ENCODE measurements around the gene KCNH5. TPM values are rescaled to one million over a fixed set of nuclear protein-coding genes. Genes with fewer than 3 reads are reported as not detected.

The KCNH5 gene
- total and polyA plus RNA-seq, 2 of the 13 experiments (the other 11 are each of a cell fraction or from before 2014, with no cell fraction given): not detected

DNA sequence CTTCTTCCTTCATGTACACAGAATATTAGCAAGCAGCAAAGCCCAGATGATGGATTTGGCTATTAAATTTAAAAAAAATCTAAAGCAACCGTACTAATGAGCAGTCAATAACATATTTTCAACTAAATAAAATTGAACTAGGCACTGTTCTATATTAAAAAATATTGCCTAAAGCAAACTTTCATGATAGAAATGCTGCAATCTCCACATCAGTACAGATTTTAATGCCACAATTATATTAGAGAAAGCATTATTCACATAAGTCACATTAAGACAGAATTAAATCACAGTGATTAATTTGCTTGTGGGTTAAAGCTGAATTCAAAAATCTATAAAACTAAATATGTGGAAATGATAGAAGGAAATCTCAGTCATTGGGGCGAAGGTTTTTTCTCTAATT is 200.7 kb downstream of the KCNH5 start (continued):
- TF ChIP-seq TOE1 (CRISPR knock-in tag; IDR thresholded peaks at IDR 0.05): no peak
- TF ChIP-seq ETV6 (CRISPR knock-in tag; conservative IDR thresholded peaks at IDR 0.05): no peak
- TF ChIP-seq, protein P1, sequence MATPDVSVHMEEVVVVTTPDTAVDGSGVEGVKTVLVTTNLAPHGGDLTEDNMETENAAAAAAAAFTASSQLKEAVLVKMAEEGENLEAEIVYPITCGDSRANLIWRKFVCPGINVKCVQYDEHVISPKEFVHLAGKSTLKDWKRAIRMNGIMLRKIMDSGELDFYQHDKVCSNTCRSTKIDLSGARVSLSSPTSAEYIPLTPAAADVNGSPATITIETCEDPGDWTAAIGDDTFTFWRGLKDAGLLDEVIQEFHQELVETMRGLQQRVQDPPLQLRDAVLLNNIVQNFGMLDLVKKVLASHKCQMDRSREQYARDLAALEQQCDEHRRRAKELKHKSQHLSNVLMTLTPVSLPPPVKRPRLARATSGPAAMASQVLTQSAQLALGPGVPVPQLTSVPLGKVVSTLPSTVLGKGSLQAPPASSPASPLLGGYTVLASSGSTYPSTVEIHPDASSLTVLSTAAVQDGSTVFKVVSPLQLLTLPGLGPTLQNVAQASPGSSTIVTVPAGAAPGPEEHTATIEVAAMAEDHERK (CRISPR knock-in tag; IDR thresholded peaks at IDR 0.05; ENCODE audit: low read depth): no peak
- TF ChIP-seq, protein P2, sequence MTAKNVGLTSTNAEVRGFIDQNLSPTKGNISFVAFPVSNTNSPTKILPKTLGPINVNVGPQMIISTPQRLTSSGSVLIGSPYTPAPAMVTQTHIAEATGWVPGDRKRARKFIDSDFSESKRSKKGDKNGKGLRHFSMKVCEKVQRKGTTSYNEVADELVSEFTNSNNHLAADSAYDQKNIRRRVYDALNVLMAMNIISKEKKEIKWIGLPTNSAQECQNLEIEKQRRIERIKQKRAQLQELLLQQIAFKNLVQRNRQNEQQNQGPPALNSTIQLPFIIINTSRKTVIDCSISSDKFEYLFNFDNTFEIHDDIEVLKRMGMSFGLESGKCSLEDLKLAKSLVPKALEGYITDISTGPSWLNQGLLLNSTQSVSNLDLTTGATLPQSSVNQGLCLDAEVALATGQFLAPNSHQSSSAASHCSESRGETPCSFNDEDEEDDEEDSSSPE (CRISPR knock-in tag; IDR thresholded peaks at IDR 0.05): no peak

DNA sequence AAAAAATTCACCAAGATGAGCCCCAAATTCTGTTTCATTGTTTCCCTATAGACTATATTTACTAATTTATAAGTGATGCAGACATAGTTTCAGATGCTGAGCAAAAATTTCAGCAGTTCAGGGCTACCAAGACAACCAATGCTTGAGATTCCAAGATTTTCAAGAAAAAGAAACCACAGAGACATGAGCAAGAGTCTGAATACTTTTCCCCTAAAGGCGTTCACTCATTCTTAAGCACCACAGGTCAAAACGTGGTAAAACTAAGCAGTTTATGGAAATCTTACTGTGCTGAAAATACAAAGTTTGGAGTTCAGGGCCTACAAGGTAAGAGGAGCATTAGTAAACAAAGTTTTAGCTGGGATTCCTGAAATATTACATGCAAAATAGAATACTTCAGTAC is 221.2 kb downstream of the KCNH5 start:
- no peaks in the 10 kb centered on the region for H4K20me1 ChIP-seq (ENCODE audit: insufficient read depth, low read length)
- no TSS peak for BruUV-seq (replicated peaks)
- no peak for ATAC-seq
- no peak overlapping the region for H3K9ac ChIP-seq (ENCODE audit: insufficient read depth, low read depth, low read length)
- ChIA-PET POLR2A (no interaction called here), CTCF (ENCODE audit: low intra/inter-chr PET ratio, low total read pairs) (no interaction called here)
- 0% methylated on average over 2 of the region's 2 CpGs for WGBS (ENCODE audit: low lambda C conversion rate)
- peaks cover 40% of the 10 kb centered on the region for H3K9me3 ChIP-seq (ENCODE audit: low read length)
- in situ Hi-C loops (cut with HindIII; ENCODE audit: extremely low pct_ligation_motif_present, low pct_unique_long_range_greater_than_20kb): no loop called here
- H3K4me3 ChIP-seq (replicated peaks in 1 of 3; ENCODE audit: insufficient read depth in 1 of 3, low read depth in 2 of 3, low read length in 3 of 3): no peak overlapping the region
- intact Hi-C loops (cut with micrococcal nuclease; ENCODE audit: unreplicated experiment): no loop called here
- H3K79me2 ChIP-seq (ENCODE audit: insufficient read depth, low read length): no peaks in the 10 kb centered on the region
- no peak overlapping the region for H3K27ac ChIP-seq (ENCODE audit: extremely low read length, insufficient read depth, low read length)
- H3K4me1 ChIP-seq (ENCODE audit: insufficient read depth, low read length): no peaks in the 10 kb centered on the region
- H3K4me2 ChIP-seq (ENCODE audit: low read depth, low read length): no peak overlapping the region
- no peak overlapping the region for H2AFZ ChIP-seq (ENCODE audit: low read length)
- H3K36me3 ChIP-seq (replicated peaks in 1 of 2; ENCODE audit: control insufficient read depth in 1 of 2, insufficient read depth in 2 of 2, low read length in 2 of 2): no peaks in the 10 kb centered on the region
- no peaks in the 10 kb centered on the region; a peak in 1 of 5 replicates for H3K27me3 ChIP-seq (ENCODE audit: control insufficient read depth in 1 of 2, insufficient read depth in 2 of 2, low read length in 2 of 2)
- no peak for FAIRE-seq
- no peak for DNase-seq (ENCODE audit: low spot score)
- TF ChIP-seq MZF1 (CRISPR knock-in tag; IDR thresholded peaks at IDR 0.05; ENCODE audit: borderline replicate concordance) (no peak), PHF5A (CRISPR knock-in tag; IDR thresholded peaks at IDR 0.05; ENCODE audit: low read depth, unreplicated experiment) (no peak), RELA (CRISPR knock-in tag; IDR thresholded peaks at IDR 0.05) (no peak), ISX (CRISPR knock-in tag; conservative IDR thresholded peaks at IDR 0.05) (no peak), ZNF879 (CRISPR knock-in tag; IDR thresholded peaks at IDR 0.05) (no peak), ZNF747 (CRISPR knock-in tag; IDR thresholded peaks at IDR 0.05; ENCODE audit: borderline replicate concordance) (no peak), ZNF33A (CRISPR knock-in tag; IDR thresholded peaks at IDR 0.05; ENCODE audit: borderline replicate concordance) (no peak), KLF12 (CRISPR knock-in tag; IDR thresholded peaks at IDR 0.05; ENCODE audit: borderline replicate concordance) (no peak), SRSF9 (IDR thresholded peaks at IDR 0.05; ENCODE audit: borderline replicate concordance, insufficient read depth, low read depth, low read length, poor library complexity, severe bottlenecking) (no peak)
- TF ChIP-seq, protein P3, sequence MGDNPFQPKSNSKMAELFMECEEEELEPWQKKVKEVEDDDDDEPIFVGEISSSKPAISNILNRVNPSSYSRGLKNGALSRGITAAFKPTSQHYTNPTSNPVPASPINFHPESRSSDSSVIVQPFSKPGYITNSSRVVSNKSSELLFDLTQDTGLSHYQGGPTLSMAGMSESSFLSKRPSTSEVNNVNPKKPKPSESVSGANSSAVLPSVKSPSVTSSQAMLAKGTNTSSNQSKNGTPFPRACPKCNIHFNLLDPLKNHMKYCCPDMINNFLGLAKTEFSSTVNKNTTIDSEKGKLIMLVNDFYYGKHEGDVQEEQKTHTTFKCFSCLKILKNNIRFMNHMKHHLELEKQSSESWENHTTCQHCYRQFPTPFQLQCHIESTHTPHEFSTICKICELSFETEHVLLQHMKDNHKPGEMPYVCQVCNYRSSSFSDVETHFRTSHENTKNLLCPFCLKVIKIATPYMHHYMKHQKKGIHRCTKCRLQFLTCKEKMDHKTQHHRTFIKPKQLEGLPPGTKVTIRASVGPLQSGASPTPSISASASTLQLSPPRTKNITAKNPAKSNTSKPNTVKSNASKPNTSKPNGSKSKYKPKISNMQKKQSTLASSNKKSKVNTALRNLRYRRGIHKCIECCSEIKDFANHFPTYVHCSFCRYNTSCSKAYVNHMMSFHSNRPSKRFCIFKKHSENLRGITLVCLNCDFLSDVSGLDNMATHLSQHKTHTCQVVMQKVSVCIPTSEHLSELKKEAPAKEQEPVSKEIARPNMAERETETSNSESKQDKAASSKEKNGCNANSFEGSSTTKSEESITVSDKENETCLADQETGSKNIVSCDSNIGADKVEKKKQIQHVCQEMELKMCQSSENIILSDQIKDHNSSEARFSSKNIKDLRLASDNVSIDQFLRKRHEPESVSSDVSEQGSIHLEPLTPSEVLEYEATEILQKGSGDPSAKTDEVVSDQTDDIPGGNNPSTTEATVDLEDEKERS (CRISPR knock-in tag; IDR thresholded peaks at IDR 0.05): no peak
- TF ChIP-seq, protein P4, sequence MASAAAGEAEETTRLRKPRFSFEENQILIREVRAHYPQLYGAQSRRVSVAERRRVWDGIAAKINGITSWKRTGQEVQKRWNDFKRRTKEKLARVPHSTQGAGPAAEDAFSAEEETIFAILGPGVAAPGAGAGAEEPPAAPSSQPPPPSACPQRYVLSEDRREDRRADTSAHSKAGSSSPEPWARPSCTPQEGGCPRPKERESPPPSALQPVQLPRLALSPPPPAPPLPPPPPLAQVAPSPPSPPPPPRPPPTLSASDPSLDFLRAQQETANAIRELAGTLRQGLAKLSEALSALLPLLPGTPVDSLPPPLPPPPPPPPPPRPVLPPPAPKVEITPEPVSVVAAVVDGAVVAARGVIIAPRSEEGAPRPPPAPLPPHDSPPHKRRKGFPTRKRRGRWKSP (CRISPR knock-in tag; IDR thresholded peaks at IDR 0.05): no peak
